Liver (tissue), 9 donors: Measurements from ENCODE around the gene CTDSPL2. TPM values are rescaled to one million over a fixed set of nuclear protein-coding genes. Genes with fewer than 3 reads are reported as not detected.

Source experiments
- DNase-seq: peaks from one replicate; pipeline ENCODE4 v3.0.0-alpha.2; 2017; ENCODE audit warnings: low spot score
- H3K27ac ChIP-seq, 2 donors: one replicate each; pipeline ENCODE4 v1.7.0; 2013; ENCODE audit warnings: inconsistent platforms in 2 of 2, low read length in 2 of 2, control low read depth in 1 of 2, low read depth in 1 of 2, mild to moderate bottlenecking in 1 of 2
- H3K27me3 ChIP-seq, 4 donors: one replicate each; pipeline versions ENCODE4 v1.6.1 to v1.7.0; 2013; ENCODE audit warnings: low read length in 3 of 4, inconsistent platforms in 1 of 4, mild to moderate bottlenecking in 1 of 4, moderate library complexity in 1 of 4; ENCODE audit not compliant: control insufficient read depth in 4 of 4, insufficient read depth in 4 of 4
- H3K36me3 ChIP-seq, 4 donors: one replicate each; pipeline versions ENCODE4 v1.6.1 to v1.7.0; 2013; ENCODE audit warnings: low read length in 3 of 4, mild to moderate bottlenecking in 3 of 4, low read depth in 1 of 4, moderate library complexity in 1 of 4; ENCODE audit not compliant: control insufficient read depth in 4 of 4, insufficient read depth in 3 of 4
- H3K4me1 ChIP-seq, 4 donors: one replicate each; pipeline versions ENCODE4 v1.6.1 to v1.7.0; 2013; ENCODE audit warnings: low read length in 3 of 4, mild to moderate bottlenecking in 3 of 4, moderate library complexity in 1 of 4; ENCODE audit not compliant: control insufficient read depth in 4 of 4, insufficient read depth in 4 of 4
- H3K4me3 ChIP-seq, 3 donors: one replicate each; pipeline versions ENCODE4 v1.6.1 to v1.7.0; 2013; ENCODE audit warnings: low read length in 3 of 3, control low read depth in 1 of 3, low read depth in 1 of 3, mild to moderate bottlenecking in 1 of 3
- H3K9ac ChIP-seq, 2 donors: one replicate each; pipeline ENCODE4 v1.7.0; 2013; ENCODE audit warnings: low read length in 2 of 2, mild to moderate bottlenecking in 2 of 2, moderate library complexity in 2 of 2, control low read depth in 1 of 2, low read depth in 1 of 2
- H3K9me3 ChIP-seq, 4 donors: one replicate each; pipeline versions ENCODE4 v1.6.1 to v1.7.0; 2013; ENCODE audit warnings: low read length in 3 of 4; ENCODE audit not compliant: control insufficient read depth in 4 of 4
- EGR1 ChIP-seq, 2 donors: IDR thresholded peaks; 2 replicates each; pipeline ENCODE4 v1.6.1; 2016 to 2018; ENCODE audit warnings: antibody characterized with exemption in 2 of 2, low read depth in 2 of 2
- FOXA2 ChIP-seq: IDR thresholded peaks from 2 replicates; pipeline ENCODE4 v1.6.1; 2016; ENCODE audit warnings: antibody characterized with exemption
- GABPA ChIP-seq, 2 donors: IDR thresholded peaks in 1 of 2; conservative IDR thresholded peaks in 1 of 2; 2 replicates each; pipeline ENCODE4 v1.6.1; 2016; ENCODE audit warnings: antibody characterized with exemption in 2 of 2, mild to moderate bottlenecking in 1 of 2, moderate library complexity in 1 of 2
- HNF4A ChIP-seq, 2 donors: conservative IDR thresholded peaks; 2 replicates each; pipeline ENCODE4 v1.6.1; 2016; ENCODE audit warnings: antibody characterized with exemption in 2 of 2, mild to moderate bottlenecking in 2 of 2
- HNF4G ChIP-seq: IDR thresholded peaks from 2 replicates; pipeline ENCODE4 v1.6.1; 2016; ENCODE audit warnings: antibody characterized with exemption
- JUND ChIP-seq, 2 donors: IDR thresholded peaks; 2 replicates each; pipeline ENCODE4 v1.6.1; 2016; ENCODE audit warnings: antibody characterized with exemption in 2 of 2
- RAD21 ChIP-seq, 2 donors: IDR thresholded peaks; 2 replicates each; pipeline ENCODE4 v1.6.1; 2016; ENCODE audit warnings: antibody characterized with exemption in 2 of 2, mild to moderate bottlenecking in 2 of 2
- RXRA ChIP-seq, 2 donors: IDR thresholded peaks; 2 replicates each; pipeline ENCODE4 v1.6.1; 2017 to 2018; ENCODE audit warnings: antibody characterized with exemption in 2 of 2, mild to moderate bottlenecking in 1 of 2
- SP1 ChIP-seq: IDR thresholded peaks from 2 replicates; pipeline ENCODE4 v1.6.1; 2018; ENCODE audit warnings: antibody characterized with exemption, mild to moderate bottlenecking
- TAF1 ChIP-seq: conservative IDR thresholded peaks from 2 replicates; pipeline ENCODE4 v1.6.1; 2016; ENCODE audit warnings: antibody characterized with exemption, mild to moderate bottlenecking
- YY1 ChIP-seq: IDR thresholded peaks from 2 replicates; pipeline ENCODE4 v1.6.1; 2016; ENCODE audit warnings: antibody characterized with exemption, mild to moderate bottlenecking
- WGBS: extraction: QIAGEN DNeasy Blood & Tissue Kit; methylation state at CpG from one replicate; pipeline ENCODE4 v1.1.7; 2013; 5-methylcytosine and 5-hydroxymethylcytosine counted together
- polyA plus RNA-seq, 2 donors: library from polyadenylated mRNA; stranded (reverse) in 1 of 2; unstranded in 1 of 2; fragments of 200-250 nt in 1 of 2; fragments of >200 nt in 1 of 2; fragmentation: Nextera tagmentation in 1 of 2; extraction: Ambion mirVana in 1 of 2; gene quantifications; one replicate each; pipeline versions ENCODE4 v1.2.1 to v1.2.3, GENCODE V29; 2013 to 2015
- total RNA-seq, 2 donors: library from RNA; depleted of rRNA; stranded (reverse); fragments of >200 nt; gene quantifications; one replicate each; pipeline ENCODE4 v1.2.3, GENCODE V29; 2014
- TF ChIP-seq, protein P1 (sequence below): IDR thresholded peaks from 2 replicates; pipeline ENCODE4 v1.6.1; 2016; ENCODE audit warnings: antibody characterized with exemption
- TF ChIP-seq, protein P2 (sequence below): IDR thresholded peaks from 2 replicates; pipeline ENCODE4 v1.6.1; 2016; ENCODE audit warnings: antibody characterized with exemption
- TF ChIP-seq, protein P3 (sequence below): IDR thresholded peaks from 2 replicates; pipeline ENCODE4 v1.6.1; 2016; ENCODE audit warnings: antibody characterized with exemption, mild to moderate bottlenecking
- TF ChIP-seq, protein P4 (sequence below): IDR thresholded peaks from 2 replicates; pipeline ENCODE4 v1.6.1; 2016; ENCODE audit warnings: antibody characterized with exemption
- TF ChIP-seq, protein P5 (sequence below): fragments of 150-350 bp; IDR thresholded peaks from 2 replicates; pipeline ENCODE4 v1.5.1; 2017; ENCODE audit warnings: improper control_type of control experiment, low read depth, low read length; ENCODE audit not compliant: missing input control
- donor health status: healthy.
- donor health status: healthy.
- donor health status: healthy.
- donor health status: healthy.
- donor health status: healthy.

CTDSPL2 gene
- total and polyA plus RNA-seq, 4 donors = 3.6 to 41.5 (median 21.2) TPM

DNA sequence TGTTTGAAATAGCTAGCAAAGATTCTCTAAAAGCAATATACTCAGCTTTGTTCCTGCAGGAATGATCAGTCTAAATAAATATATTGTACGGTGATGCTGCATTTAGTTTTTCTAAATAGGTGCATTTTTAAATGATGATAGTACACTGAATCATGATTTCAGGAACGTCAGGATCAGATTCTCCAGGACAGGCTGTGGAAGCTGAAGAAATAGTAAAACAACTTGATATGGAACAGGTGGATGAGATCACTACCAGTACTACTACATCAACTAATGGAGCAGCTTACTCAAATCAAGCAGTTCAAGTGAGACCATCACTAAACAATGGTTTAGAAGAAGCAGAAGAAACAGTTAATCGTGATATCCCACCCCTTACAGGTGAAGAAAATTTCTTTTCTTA is 63.2 kb downstream of the CTDSPL2 start:
- DNase-seq = no peak
- 95% methylated on average over 3 of the region's 3 CpGs for WGBS
- no peaks in the 10 kb centered on the region for H3K9me3 ChIP-seq
- no peak overlapping the region for H3K9ac ChIP-seq
- H3K4me1 ChIP-seq = no peaks in the 10 kb centered on the region
- no peaks in the 10 kb centered on the region for H3K27me3 ChIP-seq
- H3K36me3 ChIP-seq = peaks cover 6 to 21% (median 14%) of the 10 kb centered on the region in 4 donors
- no peak overlapping the region for H3K27ac ChIP-seq
- H3K4me3 ChIP-seq = no peak overlapping the region
- TF ChIP-seq, protein P1, sequence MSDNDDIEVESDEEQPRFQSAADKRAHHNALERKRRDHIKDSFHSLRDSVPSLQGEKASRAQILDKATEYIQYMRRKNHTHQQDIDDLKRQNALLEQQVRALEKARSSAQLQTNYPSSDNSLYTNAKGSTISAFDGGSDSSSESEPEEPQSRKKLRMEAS = no peak
- TF ChIP-seq HNF4G (no peak), JUND (IDR thresholded peaks at IDR 0.05) (no peak), RXRA (IDR thresholded peaks at IDR 0.05) (no peak), SP1 (no peak), YY1 (no peak), FOXA2 (no peak), GABPA (IDR thresholded peaks at IDR 0.05 in 1 of 2, conservative IDR thresholded peaks at IDR 0.05 in 1 of 2) (no peak), TAF1 (no peak), RAD21 (IDR thresholded peaks at IDR 0.05) (no peak), EGR1 (IDR thresholded peaks at IDR 0.05; ENCODE audit: low read depth in 2 of 2) (no peak), HNF4A (conservative IDR thresholded peaks at IDR 0.05) (no peak)
- TF ChIP-seq, protein P2, sequence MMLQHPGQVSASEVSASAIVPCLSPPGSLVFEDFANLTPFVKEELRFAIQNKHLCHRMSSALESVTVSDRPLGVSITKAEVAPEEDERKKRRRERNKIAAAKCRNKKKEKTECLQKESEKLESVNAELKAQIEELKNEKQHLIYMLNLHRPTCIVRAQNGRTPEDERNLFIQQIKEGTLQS = no peak
- TF ChIP-seq, protein P3, sequence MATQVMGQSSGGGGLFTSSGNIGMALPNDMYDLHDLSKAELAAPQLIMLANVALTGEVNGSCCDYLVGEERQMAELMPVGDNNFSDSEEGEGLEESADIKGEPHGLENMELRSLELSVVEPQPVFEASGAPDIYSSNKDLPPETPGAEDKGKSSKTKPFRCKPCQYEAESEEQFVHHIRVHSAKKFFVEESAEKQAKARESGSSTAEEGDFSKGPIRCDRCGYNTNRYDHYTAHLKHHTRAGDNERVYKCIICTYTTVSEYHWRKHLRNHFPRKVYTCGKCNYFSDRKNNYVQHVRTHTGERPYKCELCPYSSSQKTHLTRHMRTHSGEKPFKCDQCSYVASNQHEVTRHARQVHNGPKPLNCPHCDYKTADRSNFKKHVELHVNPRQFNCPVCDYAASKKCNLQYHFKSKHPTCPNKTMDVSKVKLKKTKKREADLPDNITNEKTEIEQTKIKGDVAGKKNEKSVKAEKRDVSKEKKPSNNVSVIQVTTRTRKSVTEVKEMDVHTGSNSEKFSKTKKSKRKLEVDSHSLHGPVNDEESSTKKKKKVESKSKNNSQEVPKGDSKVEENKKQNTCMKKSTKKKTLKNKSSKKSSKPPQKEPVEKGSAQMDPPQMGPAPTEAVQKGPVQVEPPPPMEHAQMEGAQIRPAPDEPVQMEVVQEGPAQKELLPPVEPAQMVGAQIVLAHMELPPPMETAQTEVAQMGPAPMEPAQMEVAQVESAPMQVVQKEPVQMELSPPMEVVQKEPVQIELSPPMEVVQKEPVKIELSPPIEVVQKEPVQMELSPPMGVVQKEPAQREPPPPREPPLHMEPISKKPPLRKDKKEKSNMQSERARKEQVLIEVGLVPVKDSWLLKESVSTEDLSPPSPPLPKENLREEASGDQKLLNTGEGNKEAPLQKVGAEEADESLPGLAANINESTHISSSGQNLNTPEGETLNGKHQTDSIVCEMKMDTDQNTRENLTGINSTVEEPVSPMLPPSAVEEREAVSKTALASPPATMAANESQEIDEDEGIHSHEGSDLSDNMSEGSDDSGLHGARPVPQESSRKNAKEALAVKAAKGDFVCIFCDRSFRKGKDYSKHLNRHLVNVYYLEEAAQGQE = no peak
- TF ChIP-seq, protein P4, sequence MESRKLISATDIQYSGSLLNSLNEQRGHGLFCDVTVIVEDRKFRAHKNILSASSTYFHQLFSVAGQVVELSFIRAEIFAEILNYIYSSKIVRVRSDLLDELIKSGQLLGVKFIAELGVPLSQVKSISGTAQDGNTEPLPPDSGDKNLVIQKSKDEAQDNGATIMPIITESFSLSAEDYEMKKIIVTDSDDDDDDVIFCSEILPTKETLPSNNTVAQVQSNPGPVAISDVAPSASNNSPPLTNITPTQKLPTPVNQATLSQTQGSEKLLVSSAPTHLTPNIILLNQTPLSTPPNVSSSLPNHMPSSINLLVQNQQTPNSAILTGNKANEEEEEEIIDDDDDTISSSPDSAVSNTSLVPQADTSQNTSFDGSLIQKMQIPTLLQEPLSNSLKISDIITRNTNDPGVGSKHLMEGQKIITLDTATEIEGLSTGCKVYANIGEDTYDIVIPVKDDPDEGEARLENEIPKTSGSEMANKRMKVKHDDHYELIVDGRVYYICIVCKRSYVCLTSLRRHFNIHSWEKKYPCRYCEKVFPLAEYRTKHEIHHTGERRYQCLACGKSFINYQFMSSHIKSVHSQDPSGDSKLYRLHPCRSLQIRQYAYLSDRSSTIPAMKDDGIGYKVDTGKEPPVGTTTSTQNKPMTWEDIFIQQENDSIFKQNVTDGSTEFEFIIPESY = no peak
- TF ChIP-seq, protein P5, sequence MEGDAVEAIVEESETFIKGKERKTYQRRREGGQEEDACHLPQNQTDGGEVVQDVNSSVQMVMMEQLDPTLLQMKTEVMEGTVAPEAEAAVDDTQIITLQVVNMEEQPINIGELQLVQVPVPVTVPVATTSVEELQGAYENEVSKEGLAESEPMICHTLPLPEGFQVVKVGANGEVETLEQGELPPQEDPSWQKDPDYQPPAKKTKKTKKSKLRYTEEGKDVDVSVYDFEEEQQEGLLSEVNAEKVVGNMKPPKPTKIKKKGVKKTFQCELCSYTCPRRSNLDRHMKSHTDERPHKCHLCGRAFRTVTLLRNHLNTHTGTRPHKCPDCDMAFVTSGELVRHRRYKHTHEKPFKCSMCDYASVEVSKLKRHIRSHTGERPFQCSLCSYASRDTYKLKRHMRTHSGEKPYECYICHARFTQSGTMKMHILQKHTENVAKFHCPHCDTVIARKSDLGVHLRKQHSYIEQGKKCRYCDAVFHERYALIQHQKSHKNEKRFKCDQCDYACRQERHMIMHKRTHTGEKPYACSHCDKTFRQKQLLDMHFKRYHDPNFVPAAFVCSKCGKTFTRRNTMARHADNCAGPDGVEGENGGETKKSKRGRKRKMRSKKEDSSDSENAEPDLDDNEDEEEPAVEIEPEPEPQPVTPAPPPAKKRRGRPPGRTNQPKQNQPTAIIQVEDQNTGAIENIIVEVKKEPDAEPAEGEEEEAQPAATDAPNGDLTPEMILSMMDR = no peak

DNA sequence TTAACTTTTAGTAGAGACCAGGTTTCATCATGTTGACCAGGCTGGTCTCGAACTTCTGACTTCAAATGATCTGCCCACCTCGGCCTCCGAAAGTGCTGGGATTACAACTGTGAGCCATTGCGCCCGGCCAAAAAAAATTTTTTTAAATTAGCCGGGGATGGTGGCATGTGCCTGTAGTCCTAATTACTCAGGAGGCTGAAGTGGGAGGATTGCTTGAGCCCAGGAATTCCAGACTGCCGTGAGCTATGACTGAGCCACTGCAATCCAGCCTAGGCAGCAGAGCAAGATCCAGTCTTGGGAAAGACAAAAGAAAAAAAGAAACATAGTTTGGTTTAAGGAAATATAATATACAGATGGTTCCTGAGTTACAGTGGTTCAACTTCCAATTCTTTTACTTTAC is 64.6 kb downstream of the CTDSPL2 start:
- TF ChIP-seq GABPA (IDR thresholded peaks at IDR 0.05 in 1 of 2, conservative IDR thresholded peaks at IDR 0.05 in 1 of 2) = no peak
- no peak for TF ChIP-seq EGR1 (IDR thresholded peaks at IDR 0.05; ENCODE audit: low read depth in 2 of 2)
- TF ChIP-seq, protein P3 = no peak
- 98% methylated on average over 7 of the region's 7 CpGs for WGBS
- Histone ChIP-seq H3K36me3 (peaks cover 8 to 19% (median 13%) of the 10 kb centered on the region in 4 donors), H3K9me3 (no peaks in the 10 kb centered on the region), H3K4me1 (no peaks in the 10 kb centered on the region), H3K9ac (no peak overlapping the region), H3K27me3 (no peaks in the 10 kb centered on the region), H3K27ac (no peak overlapping the region), H3K4me3 (no peak overlapping the region)
- DNase-seq = no peak
